ENCODE measurements around the gene RNF14. TPM values are rescaled to one million over a fixed set of nuclear protein-coding genes. Genes with fewer than 3 reads are reported as not detected.

The RNF14 gene
- total RNA-seq, 1 donor from 2014 or later = 60.8 TPM

DNA sequence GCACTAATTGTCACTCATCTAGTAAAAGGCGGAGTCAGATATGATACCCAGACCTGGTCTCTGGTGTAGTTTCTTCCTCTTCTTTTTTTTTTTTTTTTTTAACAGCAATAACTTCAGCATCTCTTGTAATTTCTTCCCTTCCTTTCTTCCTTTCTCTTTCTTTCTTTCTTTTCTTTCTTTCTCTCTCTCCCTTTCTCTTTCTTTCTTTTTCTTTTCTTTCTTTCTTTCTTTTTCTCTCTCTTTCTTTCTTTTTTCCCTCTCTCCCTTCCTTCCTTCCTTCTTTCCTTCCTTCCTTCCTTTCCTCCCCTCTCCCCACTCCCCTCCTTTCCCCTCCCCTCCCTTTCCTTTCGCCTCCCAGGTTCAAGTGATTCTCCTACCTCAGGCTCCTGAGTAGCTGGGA, 69.8 kb downstream of the RNF14 start:
- TF ChIP-seq, protein P1, sequence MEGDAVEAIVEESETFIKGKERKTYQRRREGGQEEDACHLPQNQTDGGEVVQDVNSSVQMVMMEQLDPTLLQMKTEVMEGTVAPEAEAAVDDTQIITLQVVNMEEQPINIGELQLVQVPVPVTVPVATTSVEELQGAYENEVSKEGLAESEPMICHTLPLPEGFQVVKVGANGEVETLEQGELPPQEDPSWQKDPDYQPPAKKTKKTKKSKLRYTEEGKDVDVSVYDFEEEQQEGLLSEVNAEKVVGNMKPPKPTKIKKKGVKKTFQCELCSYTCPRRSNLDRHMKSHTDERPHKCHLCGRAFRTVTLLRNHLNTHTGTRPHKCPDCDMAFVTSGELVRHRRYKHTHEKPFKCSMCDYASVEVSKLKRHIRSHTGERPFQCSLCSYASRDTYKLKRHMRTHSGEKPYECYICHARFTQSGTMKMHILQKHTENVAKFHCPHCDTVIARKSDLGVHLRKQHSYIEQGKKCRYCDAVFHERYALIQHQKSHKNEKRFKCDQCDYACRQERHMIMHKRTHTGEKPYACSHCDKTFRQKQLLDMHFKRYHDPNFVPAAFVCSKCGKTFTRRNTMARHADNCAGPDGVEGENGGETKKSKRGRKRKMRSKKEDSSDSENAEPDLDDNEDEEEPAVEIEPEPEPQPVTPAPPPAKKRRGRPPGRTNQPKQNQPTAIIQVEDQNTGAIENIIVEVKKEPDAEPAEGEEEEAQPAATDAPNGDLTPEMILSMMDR (IDR thresholded peaks at IDR 0.05; ENCODE audit: partially characterized antibody, unreplicated experiment) = no peak
- no peak overlapping the region for H3K4me3 Mint-ChIP-seq (ENCODE audit: unreplicated experiment)
- H3K27me3 Mint-ChIP-seq (ENCODE audit: unreplicated experiment) = no peaks in the 10 kb centered on the region
- DNase-seq = no peak
- H3K36me3 Mint-ChIP-seq (ENCODE audit: unreplicated experiment) = no peaks in the 10 kb centered on the region
- H3K27ac Mint-ChIP-seq (ENCODE audit: unreplicated experiment) = no peak overlapping the region
- no peaks in the 10 kb centered on the region for H3K4me1 Mint-ChIP-seq (ENCODE audit: low read depth, unreplicated experiment)
- peaks cover 1% of the 10 kb centered on the region for H3K9me3 Mint-ChIP-seq (ENCODE audit: unreplicated experiment)

Other genes with a start within 250 kb of the RNF14 start
- 7.9 TPM for gene PCDH1, start 90.7 kb upstream of the RNF14 start, total RNA-seq (ENCODE audit: unreplicated experiment)
- 108 TPM for gene DELE1, start 45.2 kb upstream of the RNF14 start, total RNA-seq (ENCODE audit: unreplicated experiment)
- gene PCDH12, start 10.9 kb upstream of the RNF14 start, total RNA-seq (ENCODE audit: unreplicated experiment) = 1.7 TPM
- 20.2 TPM for gene GNPDA1, start 43.9 kb downstream of the RNF14 start, total RNA-seq (ENCODE audit: unreplicated experiment)
- 56.1 TPM for gene NDFIP1, start 139.7 kb downstream of the RNF14 start, total RNA-seq (ENCODE audit: unreplicated experiment)